Naive B cell (primary cell): ENCODE data around the gene SPTBN5. TPM values are rescaled to one million over a fixed set of nuclear protein-coding genes. Genes with fewer than 3 reads are reported as not detected.

Experiments used
- ATAC-seq, 2 donors: fragments of 150-1000 bp; cut with Tn5 transposase; 2 replicates each; pipeline ENCODE4 v1.10.0; 2021; ENCODE audit warnings: low read depth in 2 of 2, mild to moderate bottlenecking in 2 of 2, moderate library complexity in 2 of 2
- DNase-seq: peaks from one replicate; pipeline ENCODE4 v3.0.0; 2022
- H3K27ac Mint-ChIP-seq, 6 donors: one replicate each; pipeline ENCODE4 v1.8.0; 2020 to 2022; ENCODE audit warnings: mild to moderate bottlenecking in 6 of 6, mixed read lengths in 6 of 6, moderate library complexity in 5 of 6, inconsistent platforms in 2 of 6
- H3K27me3 Mint-ChIP-seq, 3 donors: one replicate each; pipeline ENCODE4 v1.8.0; 2021 to 2022; ENCODE audit warnings: mixed read lengths in 3 of 3, mild to moderate bottlenecking in 1 of 3
- H3K36me3 Mint-ChIP-seq, 2 donors: one replicate each; pipeline ENCODE4 v1.8.0; 2020 to 2022; ENCODE audit warnings: mixed read lengths in 2 of 2, inconsistent platforms in 1 of 2, mild to moderate bottlenecking in 1 of 2
- H3K4me1 Mint-ChIP-seq, 3 donors: one replicate each; pipeline ENCODE4 v1.8.0; 2020 to 2022; ENCODE audit warnings: mixed read lengths in 3 of 3, inconsistent platforms in 1 of 3, mild to moderate bottlenecking in 1 of 3, moderate library complexity in 1 of 3
- H3K4me3 Mint-ChIP-seq, 8 donors: one replicate each; pipeline ENCODE4 v1.8.0; 2020 to 2022; ENCODE audit warnings: mild to moderate bottlenecking in 8 of 8, mixed read lengths in 8 of 8, moderate library complexity in 8 of 8, inconsistent platforms in 2 of 8
- H3K9me3 Mint-ChIP-seq, 7 donors: one replicate each; pipeline ENCODE4 v1.8.0; 2020 to 2022; ENCODE audit warnings: mixed read lengths in 7 of 7, mild to moderate bottlenecking in 5 of 7, inconsistent platforms in 2 of 7, moderate library complexity in 1 of 7
- polyA plus RNA-seq, 6 donors: library from polyadenylated mRNA; unstranded; fragments of 300-500 nt; fragmentation: Illumina TruSeq; gene quantifications; one replicate each; pipeline ENCODE4 v1.2.3, GENCODE V29; 2021; ENCODE audit warnings: low read depth in 6 of 6

Gene SPTBN5
- polyA plus RNA-seq, 6 donors from 2014 or later: not detected

DNA sequence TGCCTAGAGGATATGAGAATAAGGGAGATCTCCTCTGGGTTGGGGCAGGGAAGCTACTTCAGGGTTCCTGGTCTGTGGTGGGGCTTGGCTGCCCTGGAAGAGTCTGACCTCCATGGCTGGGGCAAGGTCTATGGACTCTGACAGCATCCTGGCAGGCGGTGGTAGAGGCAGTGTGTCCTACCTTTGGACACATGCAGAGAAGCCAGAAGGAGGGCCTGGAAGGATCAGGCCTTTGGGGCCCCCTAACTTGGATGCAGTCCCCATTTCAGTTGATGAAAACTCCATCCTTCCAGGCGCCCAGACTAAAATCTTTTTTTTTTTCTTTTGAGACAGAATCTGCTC lies 10.4 kb downstream of the SPTBN5 start:
- Mint-ChIP-seq H3K36me3 (no peaks in the 10 kb centered on the region), H3K9me3 (no peaks in the 10 kb centered on the region), H3K4me1 (peaks cover 25 to 40% (median 27%) of the 10 kb centered on the region in 3 donors), H3K27me3 (peaks cover 11 to 29% (median 29%) of the 10 kb centered on the region in 3 donors), H3K4me3 (peak overlapping the region in 3 of 8 donors; percentile 41 to 51 (median 42)), H3K27ac (peak overlapping the region in 1 of 6 donors; percentile 89)
- DNase-seq: no peak
- no peak for ATAC-seq

DNA sequence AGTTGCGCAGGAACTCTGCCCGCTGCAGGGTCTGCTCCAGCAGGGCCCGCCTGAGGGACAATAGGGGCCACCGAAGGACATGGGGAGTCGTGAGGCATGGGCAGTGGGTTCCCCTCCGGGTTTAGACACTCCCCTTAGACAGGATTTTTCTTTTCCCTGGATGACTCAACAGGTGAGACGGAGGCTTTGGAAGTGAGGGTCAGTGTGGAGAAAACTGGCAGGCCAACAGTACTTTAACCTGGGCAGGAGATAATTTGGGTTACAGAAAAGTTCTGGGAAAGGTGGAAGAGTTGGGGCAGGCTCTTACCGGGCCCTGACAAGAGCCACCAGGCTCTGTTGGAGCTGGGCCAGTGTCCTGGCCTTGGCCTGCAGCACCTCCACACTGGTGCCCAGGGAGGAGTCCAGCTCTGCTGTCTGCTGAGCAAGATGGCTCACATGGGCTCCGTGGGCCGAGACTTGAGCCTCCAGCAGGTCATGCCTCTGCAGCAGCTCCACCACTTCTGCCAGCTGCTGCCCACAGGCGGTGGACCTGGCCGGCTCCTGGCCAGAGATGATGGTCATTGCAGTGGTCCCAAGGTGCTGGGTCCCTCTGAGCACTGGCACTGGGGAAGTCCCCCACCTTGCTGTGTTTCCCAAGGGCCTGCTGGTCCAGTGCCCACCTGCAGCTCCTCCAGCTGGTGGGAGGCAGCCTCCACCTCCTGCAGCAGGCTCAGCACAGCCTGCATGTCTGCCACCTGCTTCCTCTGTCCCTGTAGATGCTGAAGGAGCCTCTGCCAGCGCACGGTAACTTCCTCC lies 11.0 kb downstream of the SPTBN5 start:
- Mint-ChIP-seq H3K4me3 (peak overlapping the region in 5 of 8 donors; percentile 41 to 58 (median 51)), H3K4me1 (peaks cover 19 to 35% (median 27%) of the 10 kb centered on the region in 3 donors), H3K36me3 (no peaks in the 10 kb centered on the region), H3K27me3 (peaks cover 11 to 29% (median 29%) of the 10 kb centered on the region in 3 donors), H3K27ac (peak overlapping the region in 2 of 6 donors; percentile 54 to 89), H3K9me3 (no peaks in the 10 kb centered on the region)
- DNase-seq: peak; percentile 11
- peak; percentile 60 to 65 for ATAC-seq

DNA sequence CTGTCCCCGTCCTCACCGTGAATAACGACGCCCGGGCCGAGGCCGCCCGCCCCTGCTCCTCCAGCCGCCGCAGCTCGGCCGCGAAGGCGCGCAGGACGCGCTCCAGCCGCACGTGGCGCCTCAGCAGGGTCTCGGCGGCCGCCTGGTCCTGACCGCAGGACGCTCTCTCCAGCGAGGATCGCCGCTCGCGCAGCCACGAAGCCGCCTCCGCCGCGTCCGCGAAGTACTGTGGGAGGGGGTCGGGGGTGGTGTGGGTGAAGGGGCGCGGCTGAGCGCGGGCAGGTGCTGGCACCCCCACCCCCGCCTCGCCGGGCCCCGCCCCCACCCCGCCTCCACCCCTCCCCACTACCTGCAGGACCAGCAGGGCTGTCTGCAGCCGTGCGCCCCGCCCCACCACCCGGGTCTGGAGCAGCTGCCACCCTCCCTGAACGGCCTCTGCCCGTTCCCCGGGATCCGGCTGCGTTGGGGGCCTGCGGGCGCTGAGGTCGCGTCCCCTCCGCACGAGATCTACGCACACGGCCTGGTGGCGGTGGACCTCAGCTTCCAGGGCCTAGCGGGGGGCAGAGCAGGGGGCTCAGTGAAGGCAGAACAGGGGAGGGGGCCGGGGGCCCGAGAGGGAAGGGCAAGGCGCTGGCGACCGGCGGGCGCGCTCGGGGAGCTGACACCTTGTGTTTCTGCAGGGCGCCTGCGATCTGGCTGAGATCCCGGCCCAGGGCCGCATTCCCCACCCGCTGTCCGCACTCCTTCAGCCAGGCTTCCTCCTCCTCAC lies 11.7 kb downstream of the SPTBN5 start:
- Mint-ChIP-seq H3K9me3 (no peaks in the 10 kb centered on the region), H3K4me3 (peak overlapping the region in 4 of 8 donors; percentile 42 to 61 (median 58)), H3K4me1 (peaks cover 13 to 27% (median 23%) of the 10 kb centered on the region in 3 donors), H3K27ac (peak overlapping the region in 1 of 6 donors; percentile 66), H3K27me3 (peaks cover 11 to 29% (median 29%) of the 10 kb centered on the region in 3 donors), H3K36me3 (no peaks in the 10 kb centered on the region)
- DNase-seq (no peak), ATAC-seq (peak; percentile 43 to 48)

DNA sequence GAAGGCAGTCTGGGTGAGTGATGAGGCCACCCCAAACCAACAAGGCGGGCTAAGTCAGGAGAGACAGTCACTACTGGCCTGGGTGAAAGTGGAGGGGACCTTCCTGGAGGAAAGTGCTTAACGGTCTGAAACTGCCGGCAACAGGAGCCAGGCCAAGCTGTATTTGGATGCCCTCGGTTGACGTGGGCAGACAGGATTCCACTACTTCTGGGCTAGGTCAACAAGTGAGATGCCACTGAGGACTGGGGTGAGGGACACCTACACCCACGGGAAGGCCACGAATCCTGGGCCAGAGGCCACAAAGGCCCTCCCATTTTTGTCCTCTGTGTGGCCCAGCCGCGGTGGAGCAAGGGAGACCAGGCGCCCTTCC lies 12.3 kb downstream of the SPTBN5 start:
- H3K4me3 Mint-ChIP-seq: peak overlapping the region in 7 of 8 donors; percentile 12 to 65 (median 40)
- no peaks in the 10 kb centered on the region for H3K9me3 Mint-ChIP-seq
- H3K27ac Mint-ChIP-seq: peak overlapping the region in 3 of 6 donors; percentile 13 to 78 (median 67)
- H3K4me1 Mint-ChIP-seq: peaks cover 13 to 23% (median 23%) of the 10 kb centered on the region in 3 donors
- ATAC-seq (no peak), DNase-seq (no peak)
- no peaks in the 10 kb centered on the region for H3K36me3 Mint-ChIP-seq
- H3K27me3 Mint-ChIP-seq: peaks cover 11 to 29% (median 29%) of the 10 kb centered on the region in 3 donors

DNA sequence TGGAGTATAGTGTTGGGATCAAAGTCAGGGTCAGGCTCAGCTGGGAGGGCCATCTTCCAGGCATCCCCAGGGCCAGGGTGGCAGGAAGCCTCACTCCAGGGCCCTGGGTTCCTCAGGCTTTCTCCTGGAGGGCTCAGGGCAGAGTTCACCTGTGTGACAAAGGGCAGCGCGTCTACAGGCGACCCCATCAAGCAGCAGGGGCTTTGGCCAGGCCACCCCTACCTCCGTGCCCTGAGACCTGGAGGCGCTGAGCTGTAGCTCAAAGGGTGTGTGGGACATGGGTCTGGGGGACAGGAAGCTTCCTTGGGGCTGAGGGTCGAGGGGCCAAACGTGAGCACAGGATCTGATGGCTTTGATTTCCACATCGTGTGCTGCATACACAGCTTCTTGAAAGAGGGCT lies 12.8 kb downstream of the SPTBN5 start:
- peaks cover 11 to 29% (median 29%) of the 10 kb centered on the region in 3 donors for H3K27me3 Mint-ChIP-seq
- peaks cover 16 to 26% (median 25%) of the 10 kb centered on the region in 3 donors for H3K4me1 Mint-ChIP-seq
- H3K9me3 Mint-ChIP-seq: no peaks in the 10 kb centered on the region
- H3K27ac Mint-ChIP-seq: peak overlapping the region in 3 of 6 donors; percentile 13 to 78 (median 67)
- peak overlapping the region in 6 of 8 donors; percentile 12 to 65 (median 50) for H3K4me3 Mint-ChIP-seq
- no peaks in the 10 kb centered on the region for H3K36me3 Mint-ChIP-seq
- no peak for ATAC-seq
- no peak for DNase-seq

DNA sequence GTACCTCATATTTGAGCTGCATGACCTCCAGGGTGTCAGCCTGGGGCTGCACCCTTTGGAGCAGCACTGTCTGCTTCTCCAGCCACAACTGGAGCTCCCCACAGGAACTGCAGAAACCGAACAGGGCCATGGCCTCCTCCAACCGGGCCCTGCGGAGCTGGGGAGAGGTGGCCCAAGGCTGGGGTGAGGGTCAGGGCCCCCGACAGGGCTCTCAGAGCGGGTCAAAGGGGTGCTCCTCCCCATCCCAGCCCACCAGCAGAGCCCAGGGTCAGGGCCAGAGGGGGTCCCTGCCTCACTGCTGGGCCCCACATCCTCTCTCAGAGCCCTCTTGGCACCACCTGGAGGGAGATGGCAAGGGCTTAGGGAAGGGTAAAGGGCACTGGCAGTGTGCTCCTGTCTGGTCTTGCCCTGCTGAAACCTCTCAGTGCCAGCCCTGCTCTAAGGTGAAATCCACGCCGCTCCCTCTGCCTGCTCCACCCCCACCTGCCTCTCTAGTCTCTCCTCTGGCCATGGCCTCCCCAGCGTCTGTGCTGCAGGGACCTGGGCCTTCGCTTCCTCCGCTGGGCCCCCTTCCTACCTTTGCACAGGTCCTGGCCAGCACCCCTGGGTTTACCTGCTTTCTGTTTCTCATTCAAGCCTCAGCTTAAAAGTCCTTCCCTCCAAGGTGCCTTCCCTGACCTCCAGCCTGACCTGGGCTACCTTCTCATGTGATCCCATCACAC lies 13.5 kb downstream of the SPTBN5 start:
- H3K9me3 Mint-ChIP-seq: no peaks in the 10 kb centered on the region

DNA sequence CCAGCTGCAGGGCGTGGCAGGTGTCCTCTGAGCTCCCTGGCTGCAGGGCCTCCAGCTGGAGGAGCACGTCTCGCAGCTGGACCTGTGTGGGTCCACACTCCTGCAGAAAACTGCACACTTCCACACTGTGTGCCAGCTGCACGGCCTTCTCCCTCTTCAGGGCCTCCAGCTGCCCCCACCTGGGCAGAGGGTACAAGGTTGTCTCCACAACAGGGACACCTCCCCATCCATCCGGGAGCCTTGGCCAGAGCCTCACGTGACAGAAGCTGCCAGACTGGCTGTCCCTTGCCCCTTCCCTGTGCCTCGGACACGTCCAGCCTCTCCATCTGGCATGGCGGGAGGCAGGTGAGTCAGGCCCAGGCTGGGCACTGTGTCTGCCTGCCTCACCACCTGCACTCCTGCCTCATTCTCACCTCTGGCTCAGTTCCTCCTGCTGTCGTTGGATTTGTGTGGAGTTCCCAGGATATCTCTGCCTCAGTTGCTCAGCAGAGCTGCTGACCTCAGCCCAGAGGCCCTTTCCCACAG lies 14.5 kb downstream of the SPTBN5 start:
- H3K4me3 Mint-ChIP-seq: no peak overlapping the region
- peaks cover 22 to 31% (median 25%) of the 10 kb centered on the region in 3 donors for H3K4me1 Mint-ChIP-seq
- H3K27ac Mint-ChIP-seq: peak overlapping the region in 2 of 6 donors; percentile 85 to 88
- no peaks in the 10 kb centered on the region for H3K9me3 Mint-ChIP-seq
- ATAC-seq (no peak), DNase-seq (no peak)
- H3K27me3 Mint-ChIP-seq: peaks cover 11 to 31% (median 29%) of the 10 kb centered on the region in 3 donors
- no peaks in the 10 kb centered on the region for H3K36me3 Mint-ChIP-seq

More for the DNA sequence above, 13.5 kb downstream of the SPTBN5 start:
- no peak for ATAC-seq
- H3K27ac Mint-ChIP-seq: no peak overlapping the region
- DNase-seq: no peak
- peak overlapping the region in 1 of 8 donors; percentile 66 for H3K4me3 Mint-ChIP-seq
- peaks cover 24 to 29% (median 25%) of the 10 kb centered on the region in 3 donors for H3K4me1 Mint-ChIP-seq
- H3K36me3 Mint-ChIP-seq: no peaks in the 10 kb centered on the region
- H3K27me3 Mint-ChIP-seq: peaks cover 11 to 29% (median 29%) of the 10 kb centered on the region in 3 donors

DNA sequence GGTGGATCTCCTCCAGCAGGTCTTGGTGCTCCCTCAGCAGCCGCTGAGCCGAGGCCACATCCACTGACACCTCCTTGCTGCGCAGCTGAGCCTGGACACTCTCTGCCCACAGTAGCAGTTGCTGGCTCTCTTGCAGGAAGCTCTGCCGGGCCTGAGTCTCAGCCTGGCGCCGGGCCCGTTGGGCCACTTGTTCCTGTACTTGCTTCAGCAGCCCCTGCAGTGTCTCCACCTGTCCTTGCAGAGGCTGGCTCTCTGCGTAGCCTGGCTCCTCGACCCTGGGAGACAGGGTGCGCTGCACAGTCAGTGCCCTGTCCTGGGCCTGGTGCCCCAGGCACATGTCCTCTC lies 15.5 kb downstream of the SPTBN5 start:
- H3K36me3 Mint-ChIP-seq: no peaks in the 10 kb centered on the region
- no peak overlapping the region for H3K27ac Mint-ChIP-seq
- no peaks in the 10 kb centered on the region for H3K9me3 Mint-ChIP-seq
- DNase-seq (no peak), ATAC-seq (no peak)
- no peak overlapping the region for H3K4me3 Mint-ChIP-seq
- peaks cover 19 to 28% (median 20%) of the 10 kb centered on the region in 3 donors for H3K4me1 Mint-ChIP-seq
- peaks cover 11 to 38% (median 33%) of the 10 kb centered on the region in 3 donors for H3K27me3 Mint-ChIP-seq

DNA sequence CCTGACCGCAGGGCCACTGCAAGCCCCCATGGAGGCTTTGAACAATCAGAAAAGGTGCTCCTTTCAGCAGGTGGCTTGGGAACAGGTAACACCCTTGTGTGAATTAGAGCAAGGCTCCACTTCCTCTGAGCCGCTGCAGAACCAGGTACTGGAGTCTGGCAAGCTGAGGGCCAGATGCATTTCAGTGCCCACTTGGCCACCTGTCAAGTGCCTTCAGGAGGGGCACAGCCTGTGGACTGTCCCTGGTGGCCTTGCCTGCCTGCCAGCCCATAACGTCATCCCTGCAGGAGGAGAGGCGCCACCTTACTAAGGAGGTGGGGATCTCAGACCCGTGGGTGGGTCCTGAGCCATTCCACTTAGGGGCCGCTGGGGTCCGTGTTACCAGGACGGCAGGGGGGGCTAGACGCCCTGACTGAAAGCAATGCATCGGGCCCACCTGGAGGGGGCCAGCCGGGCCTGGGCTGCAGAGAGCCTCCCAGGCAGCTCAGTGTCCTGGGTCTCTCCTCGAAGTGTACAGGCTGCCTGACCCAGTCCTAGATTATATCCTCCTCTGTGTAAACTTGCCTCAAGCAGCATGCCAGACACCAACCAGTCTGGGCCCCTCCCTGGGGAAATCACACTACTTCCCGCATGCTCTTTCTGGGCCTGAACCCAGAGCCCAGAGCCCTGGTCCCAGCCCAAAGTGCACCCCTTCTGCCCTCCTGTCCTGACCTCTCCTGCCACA lies 16.1 kb downstream of the SPTBN5 start:
- Mint-ChIP-seq H3K27ac (peak overlapping the region in 1 of 6 donors; percentile 26), H3K4me3 (no peak overlapping the region), H3K27me3 (peaks cover 11 to 43% (median 38%) of the 10 kb centered on the region in 3 donors), H3K4me1 (peaks cover 17 to 25% (median 18%) of the 10 kb centered on the region in 3 donors), H3K9me3 (no peaks in the 10 kb centered on the region), H3K36me3 (no peaks in the 10 kb centered on the region)
- ATAC-seq: no peak
- no peak for DNase-seq

DNA sequence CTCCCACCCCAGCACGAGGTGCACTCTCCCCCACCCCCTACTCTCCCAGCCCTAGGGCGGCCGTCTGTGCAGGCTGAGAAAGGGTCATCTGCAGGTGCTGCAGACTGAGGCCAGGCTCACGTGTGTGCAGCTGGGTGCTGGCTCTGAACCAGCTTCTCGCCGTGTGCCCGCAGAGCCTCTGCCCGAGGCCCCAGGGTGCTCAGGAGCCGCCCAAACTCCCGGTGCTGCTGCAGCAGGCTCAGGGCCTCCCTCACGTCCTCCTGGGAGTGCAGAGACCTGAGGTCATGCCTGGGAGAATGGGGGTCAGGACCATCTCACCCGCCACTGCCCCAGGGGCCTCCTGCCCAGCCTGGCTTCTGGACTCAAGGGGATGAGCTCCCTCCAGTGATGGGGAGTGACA lies 17.2 kb downstream of the SPTBN5 start:
- Mint-ChIP-seq H3K9me3 (no peaks in the 10 kb centered on the region), H3K4me1 (peaks cover 14 to 20% (median 15%) of the 10 kb centered on the region in 3 donors), H3K27me3 (peaks cover 11 to 46% (median 36%) of the 10 kb centered on the region in 3 donors), H3K27ac (no peak overlapping the region), H3K36me3 (no peaks in the 10 kb centered on the region), H3K4me3 (no peak overlapping the region)
- ATAC-seq: no peak
- no peak for DNase-seq

DNA sequence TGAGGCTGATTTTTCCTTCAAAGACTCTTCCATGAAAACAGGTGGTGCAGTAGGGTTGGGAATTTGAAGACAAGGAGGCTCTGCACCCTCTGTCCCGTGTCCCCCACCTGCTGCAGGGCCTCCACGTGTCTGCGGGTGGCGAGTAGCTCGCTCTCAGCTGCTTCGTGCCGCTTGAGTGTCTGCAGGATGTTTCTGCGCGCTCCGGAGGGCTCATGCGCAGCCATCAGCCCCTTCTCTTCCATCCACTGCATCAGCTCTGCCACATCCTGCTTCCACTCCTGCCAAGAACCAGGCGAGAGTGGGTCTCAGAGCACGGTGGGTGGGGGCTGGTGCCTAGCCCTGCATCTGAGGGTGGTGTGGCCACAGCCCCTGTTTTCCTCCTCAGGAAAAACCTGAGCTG lies 17.8 kb downstream of the SPTBN5 start:
- H3K27me3 Mint-ChIP-seq: peaks cover 6 to 40% (median 30%) of the 10 kb centered on the region in 3 donors
- no peak overlapping the region for H3K27ac Mint-ChIP-seq
- H3K36me3 Mint-ChIP-seq: no peaks in the 10 kb centered on the region
- peaks cover 9 to 14% (median 11%) of the 10 kb centered on the region in 3 donors for H3K4me1 Mint-ChIP-seq
- H3K4me3 Mint-ChIP-seq: peak overlapping the region in 1 of 8 donors; percentile 14
- DNase-seq (peak; percentile 14), ATAC-seq (peak; percentile 76 to 77)
- H3K9me3 Mint-ChIP-seq: no peaks in the 10 kb centered on the region

DNA sequence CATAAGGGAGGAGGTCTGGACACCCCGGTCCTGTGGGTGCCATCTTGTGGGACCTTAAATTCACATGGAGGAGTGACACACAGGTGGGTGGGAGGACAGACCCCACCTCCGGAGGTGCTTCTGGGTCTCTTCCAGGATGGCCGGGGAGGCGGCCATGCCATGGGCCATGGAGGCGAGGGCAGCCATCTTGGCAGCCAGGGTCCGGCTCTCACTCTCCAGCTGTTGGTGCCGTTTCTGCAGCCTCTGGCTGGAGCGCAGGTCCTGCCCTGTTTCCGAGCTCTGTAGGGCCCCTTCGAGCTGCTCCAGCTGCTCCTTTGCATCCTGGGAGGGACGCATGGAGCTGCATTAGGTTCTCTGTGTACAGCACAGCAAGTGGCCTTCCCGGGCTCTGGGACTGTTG lies 19.1 kb downstream of the SPTBN5 start:
- H3K9me3 Mint-ChIP-seq: no peaks in the 10 kb centered on the region
- DNase-seq (no peak), ATAC-seq (no peak)
- no peak overlapping the region for H3K27ac Mint-ChIP-seq
- H3K4me1 Mint-ChIP-seq: peaks cover 5 to 14% (median 11%) of the 10 kb centered on the region in 3 donors
- no peaks in the 10 kb centered on the region for H3K36me3 Mint-ChIP-seq
- peaks cover 2 to 28% (median 19%) of the 10 kb centered on the region in 3 donors for H3K27me3 Mint-ChIP-seq
- H3K4me3 Mint-ChIP-seq: no peak overlapping the region
